ENCODE measurements around the gene TRIM72.
A peak's percentile ranks its signal among the peaks of the same experiment; 100 is the strongest.
"Not testable (repeated sequence)": the region's sequence is repeated elsewhere in the genome, so short reads cannot be mapped to it uniquely, and the experiment has no call there.

TRIM72 gene

DNA sequence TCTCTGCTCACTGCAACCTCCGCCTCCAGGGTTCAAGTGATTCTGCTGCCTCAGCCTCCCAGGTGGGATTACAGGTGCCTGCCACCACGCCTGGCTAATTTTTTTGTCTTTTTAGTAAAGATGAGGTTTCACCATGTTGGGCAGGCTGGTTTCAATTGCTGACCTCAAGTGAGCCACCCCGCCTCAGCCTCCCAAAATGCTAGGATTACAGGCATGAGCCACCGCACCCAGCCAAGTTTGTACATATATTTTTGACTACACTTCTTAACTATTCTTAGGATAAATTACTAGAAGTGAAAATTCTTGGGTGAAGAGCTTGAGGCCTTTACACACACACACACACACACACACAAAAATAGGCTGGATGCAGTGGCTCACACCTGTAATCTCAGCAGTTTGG, 44.4 kb downstream of the TRIM72 start:
- no peak for DNase-seq (ENCODE audit: low read depth)

GRCh38 chr16:31260136-31260931, 46.4 kb downstream of the TRIM72 start:
- no peak for DNase-seq (ENCODE audit: low read depth)

DNA sequence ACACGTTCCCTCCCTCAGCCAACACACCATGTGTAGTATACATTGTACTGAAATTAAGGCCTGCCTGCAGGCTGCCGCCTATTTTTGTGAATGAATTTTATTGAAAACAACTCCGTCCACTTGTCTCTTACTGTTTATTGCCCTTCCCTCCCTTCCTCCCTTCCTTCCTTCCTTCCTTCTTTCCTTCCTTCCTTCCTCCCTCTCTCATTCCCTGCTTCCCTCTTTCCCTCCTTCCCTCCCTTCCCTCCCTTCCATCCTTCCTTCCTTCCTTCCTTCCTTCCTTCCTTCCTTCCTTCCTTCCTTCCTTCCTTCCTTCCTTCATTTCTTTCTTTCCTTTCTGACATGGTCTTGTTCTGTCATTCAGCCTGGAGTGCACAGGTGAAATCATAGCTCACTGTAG, 48.2 kb downstream of the TRIM72 start:
- DNase-seq (ENCODE audit: low read depth), result no peak

GRCh38 chr16:31265329-31266245, 51.7 kb downstream of the TRIM72 start:
- peak; percentile 70 for DNase-seq (ENCODE audit: low read depth)

DNA sequence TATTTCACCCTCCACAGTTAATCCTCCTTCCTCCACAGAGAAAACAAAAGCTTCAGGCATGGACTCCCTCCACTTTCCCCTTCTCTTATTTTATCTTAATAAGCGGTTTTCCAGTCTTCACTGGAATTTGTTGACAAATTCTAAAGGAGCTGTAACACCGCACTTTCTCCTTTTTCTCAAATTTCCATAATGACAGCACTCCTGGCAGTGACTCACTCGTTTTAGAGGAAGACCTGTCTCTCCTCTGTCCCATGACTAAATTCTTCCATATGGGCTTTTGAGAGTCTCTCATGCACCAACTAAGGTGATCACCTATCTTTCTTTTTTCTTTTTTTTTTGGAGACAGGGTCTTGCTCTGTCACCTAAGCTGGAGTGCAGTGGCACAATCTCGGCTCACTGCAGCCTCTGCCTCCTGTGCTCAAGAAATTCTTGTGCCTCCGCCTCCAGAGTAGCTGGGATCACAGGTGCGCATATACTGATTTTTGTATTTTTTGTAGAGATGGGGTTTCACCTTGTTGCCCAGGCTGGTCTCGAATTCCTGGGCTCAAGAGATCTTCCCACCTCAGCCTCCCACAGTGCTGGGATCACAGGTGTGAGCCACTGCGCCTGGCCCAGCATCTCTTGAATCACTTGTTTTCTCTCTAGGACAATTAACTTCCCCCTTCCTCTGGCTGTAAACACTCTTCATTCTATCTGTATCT, 53.6 kb downstream of the TRIM72 start:
- DNase-seq (ENCODE audit: low read depth), result no peak

GRCh38 chr16:31268033-31268365, 54.1 kb downstream of the TRIM72 start:
- DNase-seq (ENCODE audit: low read depth), result no peak

DNA sequence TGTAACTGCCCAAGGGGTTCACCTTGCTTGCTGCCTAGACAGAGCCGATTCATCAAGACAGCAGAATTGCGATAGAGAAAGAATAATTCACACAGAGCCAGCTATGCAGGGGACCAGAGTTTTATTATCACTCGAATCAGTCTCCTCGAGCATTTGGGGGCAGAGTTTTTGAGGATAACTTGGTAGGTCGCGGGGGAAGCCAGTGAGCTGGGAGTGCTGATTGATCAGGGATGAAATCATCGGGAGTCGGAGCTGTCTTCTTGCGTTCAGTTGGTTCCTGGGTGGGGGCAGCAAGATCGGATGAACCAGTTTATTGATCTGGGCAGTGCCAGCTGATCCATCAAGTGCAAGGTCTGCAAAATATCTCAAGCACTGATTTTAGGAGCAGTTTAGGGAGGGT, 55.0 kb downstream of the TRIM72 start:
- DNase-seq (ENCODE audit: low read depth), result no peak

GRCh38 chr16:31269541-31269940, 55.6 kb downstream of the TRIM72 start:
- no peak for DNase-seq (ENCODE audit: low read depth)

DNA sequence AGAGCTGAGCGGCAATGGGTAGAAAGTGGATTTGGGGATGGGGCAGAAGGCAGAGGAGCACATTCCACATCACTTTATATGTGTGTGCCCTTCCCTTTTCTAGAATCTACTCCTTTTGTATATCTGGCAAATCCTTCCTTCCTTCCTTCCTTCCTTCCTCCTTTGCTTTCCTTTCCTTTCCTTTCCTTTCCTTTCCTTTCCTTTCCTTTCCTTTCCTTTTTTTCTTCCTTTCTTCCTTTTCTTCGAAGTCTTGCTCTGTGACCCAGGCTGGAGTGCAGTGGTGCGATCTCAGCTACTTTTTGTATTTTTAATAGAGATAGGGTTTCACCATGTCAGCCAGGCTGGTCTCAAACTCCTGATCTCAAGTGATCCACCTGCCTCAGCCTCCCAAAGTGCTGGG, 56.1 kb downstream of the TRIM72 start:
- DNase-seq (ENCODE audit: low read depth), result not testable (repeated sequence)

DNA sequence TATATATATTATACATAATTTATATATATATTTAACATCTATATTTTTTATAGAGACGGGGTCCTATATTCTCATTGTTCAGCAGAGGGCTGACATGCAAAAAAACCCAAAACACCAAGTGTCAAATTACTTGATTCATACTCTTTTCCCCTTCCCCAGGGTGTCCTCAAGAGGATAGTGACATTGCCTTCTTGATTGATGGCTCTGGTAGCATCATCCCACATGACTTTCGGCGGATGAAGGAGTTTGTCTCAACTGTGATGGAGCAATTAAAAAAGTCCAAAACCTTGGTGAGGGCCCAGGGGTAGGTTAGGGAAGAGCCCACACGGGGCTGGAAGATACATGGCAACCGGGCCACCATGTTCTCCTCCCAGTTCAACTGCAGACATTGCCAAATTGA, 56.9 kb downstream of the TRIM72 start:
- no peak for DNase-seq (ENCODE audit: low read depth)

DNA sequence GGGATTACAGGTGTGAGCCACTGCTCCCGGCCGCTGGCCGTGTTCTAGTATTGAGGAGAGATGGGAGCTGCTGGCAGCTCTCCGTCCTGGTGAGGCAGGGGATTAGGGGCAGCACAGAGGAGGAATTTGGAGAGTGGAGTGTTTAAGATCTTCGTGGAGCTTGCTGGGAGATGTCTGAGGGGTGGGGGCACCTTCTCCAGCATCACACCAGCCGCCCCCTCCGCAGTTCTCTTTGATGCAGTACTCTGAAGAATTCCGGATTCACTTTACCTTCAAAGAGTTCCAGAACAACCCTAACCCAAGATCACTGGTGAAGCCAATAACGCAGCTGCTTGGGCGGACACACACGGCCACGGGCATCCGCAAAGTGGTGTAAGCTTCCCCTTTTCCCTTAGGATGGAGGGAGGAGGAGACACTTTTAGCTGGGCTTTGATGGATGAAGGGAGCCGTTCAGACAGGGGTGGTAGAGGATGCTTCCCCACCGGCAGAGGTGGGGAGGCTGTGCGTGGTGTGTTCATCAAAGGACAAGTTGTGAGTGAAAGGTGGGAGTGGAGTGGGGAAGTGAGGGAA, 57.8 kb downstream of the TRIM72 start:
- DNase-seq (ENCODE audit: low read depth), result no peak

GRCh38 chr16:31273187-31273586, 59.3 kb downstream of the TRIM72 start:
- DNase-seq (ENCODE audit: low read depth), result no peak

- no peak for DNase-seq (ENCODE audit: low read depth)
Observed at GRCh38 chr16:31273676-31274075, 59.8 kb downstream of the TRIM72 start.

DNA sequence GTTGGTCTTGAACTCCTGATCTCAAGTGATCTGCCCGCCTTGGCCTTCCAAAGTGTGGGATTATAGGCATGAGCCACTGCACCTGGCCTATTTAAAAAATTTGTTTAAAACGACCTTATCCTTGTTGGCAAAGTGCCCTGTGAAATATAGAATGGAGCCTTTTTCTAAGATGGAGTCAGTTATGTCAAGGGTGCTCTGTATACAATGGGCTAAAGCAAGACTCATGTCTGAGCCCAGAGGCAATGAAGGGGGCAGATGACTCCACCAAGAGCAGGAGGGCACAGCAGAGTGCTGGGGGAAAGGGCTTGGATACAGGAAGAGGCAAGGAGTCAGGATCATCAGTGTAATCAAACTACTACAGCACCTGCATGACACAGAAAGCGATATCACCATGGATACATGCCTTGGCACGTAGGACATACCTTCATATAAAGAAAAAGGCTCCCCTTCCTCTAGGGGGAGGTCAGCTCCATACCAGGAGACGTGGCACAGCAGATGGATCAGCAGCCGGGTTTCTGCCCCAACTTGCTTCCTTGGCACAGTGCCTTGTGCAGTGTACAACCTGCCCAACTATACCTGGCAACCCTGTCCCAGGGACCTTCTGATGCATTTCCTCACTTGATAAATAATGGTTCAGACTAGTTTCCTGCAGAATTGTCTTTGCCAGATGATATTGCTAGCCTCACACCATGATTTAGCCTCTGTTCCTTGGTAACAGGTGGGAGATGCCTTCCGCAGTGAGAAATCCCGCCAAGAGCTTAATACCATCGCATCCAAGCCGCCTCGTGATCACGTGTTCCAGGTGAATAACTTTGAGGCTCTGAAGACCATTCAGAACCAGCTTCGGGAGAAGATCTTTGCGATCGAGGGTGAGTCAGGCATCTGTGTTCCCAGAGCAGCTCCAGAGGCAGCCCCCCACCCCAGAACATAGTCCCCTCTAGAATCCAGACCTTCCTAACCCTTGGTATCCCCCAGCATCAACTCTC, 61.2 kb downstream of the TRIM72 start:
- DNase-seq (ENCODE audit: low read depth), result no peak

- no peak for DNase-seq (ENCODE audit: low read depth)
Observed at GRCh38 chr16:31276600-31276999, 62.7 kb downstream of the TRIM72 start.

DNA sequence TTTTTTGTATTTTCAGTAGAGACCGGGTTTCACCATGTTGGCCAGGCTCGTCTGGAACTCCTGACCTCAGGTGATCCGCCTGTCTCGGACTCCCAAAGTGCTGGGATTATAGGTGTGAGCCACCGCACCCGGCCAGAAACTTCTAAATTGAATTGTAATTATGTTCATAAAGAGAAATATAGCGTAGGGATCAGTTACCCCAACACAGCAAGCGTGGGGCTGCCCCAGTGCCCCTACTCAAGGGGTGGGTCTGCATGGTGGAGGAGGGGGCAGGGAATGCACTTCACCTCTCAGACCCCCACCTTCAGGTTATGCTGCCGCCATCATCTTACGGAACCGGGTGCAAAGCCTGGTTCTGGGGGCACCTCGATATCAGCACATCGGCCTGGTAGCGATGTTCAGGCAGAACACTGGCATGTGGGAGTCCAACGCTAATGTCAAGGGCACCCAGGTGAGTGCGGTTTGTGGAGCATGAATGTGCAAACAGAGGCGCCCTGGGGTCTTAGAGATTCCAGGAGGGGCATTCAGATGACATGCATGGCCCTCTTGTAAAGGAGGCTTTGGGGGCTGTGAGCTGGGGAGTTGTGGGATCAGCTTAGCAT, 63.8 kb downstream of the TRIM72 start:
- no peak for DNase-seq (ENCODE audit: low read depth)

GRCh38 chr16:31278853-31279252, 64.9 kb downstream of the TRIM72 start:
- DNase-seq (ENCODE audit: low read depth), result not testable (repeated sequence)

Measured in activated T-cell treated with anti-CD3 and anti-CD28 coated beads for 24 hours (primary cell).